SU-DHL-6 (cell line): ENCODE measurements around the gene NAV3.

Experiments used
- H2AFZ ChIP-seq: fragments of 200-600 bp; sonication (generic); 2 replicates; pipeline ENCODE4 v1.6.1; 2014; ENCODE audit warnings: low read depth, mild to moderate bottlenecking, moderate library complexity, mixed read lengths, antibody characterized with exemption, low read length; ENCODE audit not compliant: severe bottlenecking
- H3F3A ChIP-seq: fragments of 200-600 bp; shearing (Covaris generic); 2 replicates; pipeline ENCODE4 v1.6.0; 2016; ENCODE audit warnings: antibody characterized with exemption, mild to moderate bottlenecking; ENCODE audit not compliant: insufficient read depth
- H3K27ac ChIP-seq: fragments of 200-600 bp; sonication (generic); 2 replicates; pipeline ENCODE4 v1.5.1; 2016; ENCODE audit warnings: low read depth, mild to moderate bottlenecking, low read length, moderate library complexity, mixed read lengths
- H3K27me3 ChIP-seq: fragments of 200-600 bp; sonication (generic), shearing (Covaris generic); 2 replicates; pipeline ENCODE4 v1.6.0; 2014; ENCODE audit warnings: mild to moderate bottlenecking, low read length
- H3K36me3 ChIP-seq: fragments of 200-600 bp; sonication (generic); 2 replicates; pipeline ENCODE4 v1.6.1; 2014; ENCODE audit warnings: mild to moderate bottlenecking, low read length, mixed read lengths
- H3K4me2 ChIP-seq: fragments of 300-600, 200-600 bp; shearing (Covaris generic), sonication (generic); 2 replicates; pipeline ENCODE4 v1.6.0; 2014; ENCODE audit warnings: low read length, low read depth, mild to moderate bottlenecking; ENCODE audit not compliant: poor library complexity, severe bottlenecking
- H3K4me3 ChIP-seq: fragments of 200-600 bp; sonication (generic); 2 replicates; pipeline ENCODE4 v1.5.1; 2014; ENCODE audit warnings: antibody characterized with exemption, low read length, mild to moderate bottlenecking, mixed read lengths; ENCODE audit not compliant: insufficient read depth, poor library complexity, severe bottlenecking
- H3K79me2 ChIP-seq: fragments of 200-600 bp; sonication (generic); 2 replicates; pipeline ENCODE4 v1.6.1; 2014; ENCODE audit warnings: mild to moderate bottlenecking, low read length, moderate library complexity; ENCODE audit not compliant: insufficient read depth
- H3K9ac ChIP-seq: fragments of 200-600 bp; sonication (generic); 2 replicates; pipeline ENCODE4 v1.7.0; 2014; ENCODE audit warnings: mild to moderate bottlenecking, low read length
- H3K9me2 ChIP-seq: fragments of 200-600 bp; sonication (generic); replicated peaks from 2 replicates; pipeline ENCODE4 v1.6.1; 2014; ENCODE audit warnings: low read length; ENCODE audit not compliant: insufficient read depth
- H3K9me3 ChIP-seq: fragments of 200-600 bp; sonication (generic); 2 replicates; pipeline ENCODE4 v1.6.1; 2014; ENCODE audit warnings: low read length, mixed read lengths; ENCODE audit not compliant: insufficient read depth
- H4K20me1 ChIP-seq: fragments of 200-600 bp; sonication (generic); 2 replicates; pipeline ENCODE4 v1.6.1; 2014; ENCODE audit warnings: low read depth, mild to moderate bottlenecking, antibody characterized with exemption, low read length, moderate library complexity, mixed read lengths
- EZH2phosphoT487 ChIP-seq: fragments of 200-600 bp; sonication (generic), shearing (Covaris generic); conservative IDR thresholded peaks from 2 replicates; pipeline ENCODE4 v1.6.1; 2018; ENCODE audit warnings: mild to moderate bottlenecking, antibody characterized with exemption, low read length, moderate library complexity, mixed read lengths
- TF ChIP-seq, protein P1 (sequence below): fragments of 200-600 bp; sonication (generic); IDR thresholded peaks from one replicate; pipeline ENCODE4 v1.5.1; 2017; ENCODE audit warnings: antibody characterized with exemption, mild to moderate bottlenecking, low read length, moderate library complexity; ENCODE audit not compliant: insufficient read depth, poor library complexity, severe bottlenecking

NAV3 gene

DNA sequence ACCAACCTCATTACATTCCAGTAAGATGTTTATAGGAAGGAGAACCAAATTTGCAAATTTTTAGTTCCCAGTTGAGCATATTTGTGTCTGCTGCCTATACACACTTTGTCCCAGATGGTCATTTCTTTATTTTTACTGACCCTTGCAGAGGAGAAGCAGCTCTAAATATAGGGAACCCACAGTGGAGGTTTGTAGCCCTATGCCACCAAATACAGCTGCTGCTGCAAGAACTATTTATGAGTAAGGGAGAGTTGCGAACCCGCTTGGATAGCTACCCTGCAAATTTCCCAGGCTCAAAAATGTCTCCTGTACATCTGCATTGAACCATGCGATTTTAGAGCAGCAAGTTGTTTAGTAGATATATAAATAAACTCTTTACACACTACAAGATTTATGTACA lies 48.2 kb downstream of the NAV3 start:
- H3K9me3 ChIP-seq = no peaks in the 10 kb centered on the region
- TF ChIP-seq, protein P1, sequence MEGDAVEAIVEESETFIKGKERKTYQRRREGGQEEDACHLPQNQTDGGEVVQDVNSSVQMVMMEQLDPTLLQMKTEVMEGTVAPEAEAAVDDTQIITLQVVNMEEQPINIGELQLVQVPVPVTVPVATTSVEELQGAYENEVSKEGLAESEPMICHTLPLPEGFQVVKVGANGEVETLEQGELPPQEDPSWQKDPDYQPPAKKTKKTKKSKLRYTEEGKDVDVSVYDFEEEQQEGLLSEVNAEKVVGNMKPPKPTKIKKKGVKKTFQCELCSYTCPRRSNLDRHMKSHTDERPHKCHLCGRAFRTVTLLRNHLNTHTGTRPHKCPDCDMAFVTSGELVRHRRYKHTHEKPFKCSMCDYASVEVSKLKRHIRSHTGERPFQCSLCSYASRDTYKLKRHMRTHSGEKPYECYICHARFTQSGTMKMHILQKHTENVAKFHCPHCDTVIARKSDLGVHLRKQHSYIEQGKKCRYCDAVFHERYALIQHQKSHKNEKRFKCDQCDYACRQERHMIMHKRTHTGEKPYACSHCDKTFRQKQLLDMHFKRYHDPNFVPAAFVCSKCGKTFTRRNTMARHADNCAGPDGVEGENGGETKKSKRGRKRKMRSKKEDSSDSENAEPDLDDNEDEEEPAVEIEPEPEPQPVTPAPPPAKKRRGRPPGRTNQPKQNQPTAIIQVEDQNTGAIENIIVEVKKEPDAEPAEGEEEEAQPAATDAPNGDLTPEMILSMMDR = no peak
- no peak for TF ChIP-seq EZH2phosphoT487
- H3K9me2 ChIP-seq = no peaks in the 10 kb centered on the region
- no peak overlapping the region for H3K27ac ChIP-seq
- H3F3A ChIP-seq = no peaks in the 10 kb centered on the region
- H3K9ac ChIP-seq = no peak overlapping the region
- no peaks in the 10 kb centered on the region for H4K20me1 ChIP-seq
- H3K79me2 ChIP-seq = no peaks in the 10 kb centered on the region
- H3K4me2 ChIP-seq = no peak overlapping the region
- no peaks in the 10 kb centered on the region for H3K36me3 ChIP-seq
- H3K27me3 ChIP-seq = no peaks in the 10 kb centered on the region
- no peak overlapping the region for H3K4me3 ChIP-seq
- no peak overlapping the region for H2AFZ ChIP-seq

DNA sequence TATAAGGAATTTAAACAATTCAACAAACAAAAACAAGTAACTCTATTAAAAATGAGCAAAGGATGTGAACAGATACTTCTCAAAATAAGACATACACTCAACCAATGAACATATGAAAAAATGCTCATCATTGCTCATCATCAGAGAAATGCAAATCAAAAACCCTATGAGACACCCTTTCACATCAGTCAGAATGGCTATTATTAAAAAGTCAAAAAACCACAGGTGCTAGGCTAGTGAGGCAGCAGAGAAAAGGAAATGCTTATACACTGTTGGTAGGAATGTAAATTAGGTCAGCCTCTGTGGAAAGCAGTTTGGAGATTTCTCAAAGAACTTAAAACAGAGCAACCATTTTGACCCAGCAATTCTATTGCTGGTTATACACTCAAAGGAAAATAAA lies 52.0 kb downstream of the NAV3 start:
- no peaks in the 10 kb centered on the region for H3K79me2 ChIP-seq
- no peaks in the 10 kb centered on the region for H3K27me3 ChIP-seq
- no peak overlapping the region for H2AFZ ChIP-seq
- H3F3A ChIP-seq = no peaks in the 10 kb centered on the region
- no peak overlapping the region for H3K9ac ChIP-seq
- H3K4me2 ChIP-seq = no peak overlapping the region
- H3K9me3 ChIP-seq = no peaks in the 10 kb centered on the region
- H3K27ac ChIP-seq = no peak overlapping the region
- no peaks in the 10 kb centered on the region for H3K36me3 ChIP-seq
- H4K20me1 ChIP-seq = no peaks in the 10 kb centered on the region
- H3K4me3 ChIP-seq = no peak overlapping the region
- TF ChIP-seq, protein P1 = no peak
- no peak for TF ChIP-seq EZH2phosphoT487
- H3K9me2 ChIP-seq = no peaks in the 10 kb centered on the region

DNA sequence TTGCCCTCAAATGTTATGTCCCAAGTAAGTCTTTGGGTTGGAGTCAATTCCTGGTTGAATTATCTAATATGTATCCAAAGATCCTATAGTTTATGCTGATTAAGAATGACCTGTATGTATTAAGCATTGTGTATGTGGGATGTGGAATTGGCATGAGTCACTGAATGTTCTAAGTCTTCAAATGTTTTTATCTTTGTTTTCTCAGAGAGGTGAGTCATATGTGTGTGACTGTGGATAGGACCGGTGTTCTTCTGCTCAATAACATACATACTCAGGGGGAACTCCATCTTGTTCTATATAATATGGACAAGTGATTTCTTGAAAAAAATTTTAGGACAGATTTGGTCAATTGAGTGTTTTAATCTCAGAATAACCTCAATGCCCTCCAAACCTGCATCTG lies 57.9 kb downstream of the NAV3 start:
- no peak overlapping the region for H3K27ac ChIP-seq
- no peaks in the 10 kb centered on the region for H3K9me3 ChIP-seq
- no peaks in the 10 kb centered on the region for H3K27me3 ChIP-seq
- H2AFZ ChIP-seq = no peak overlapping the region
- H3K9ac ChIP-seq = no peak overlapping the region
- TF ChIP-seq, protein P1 = no peak
- TF ChIP-seq EZH2phosphoT487 = no peak
- H3K36me3 ChIP-seq = no peaks in the 10 kb centered on the region
- H3F3A ChIP-seq = no peaks in the 10 kb centered on the region
- H3K79me2 ChIP-seq = no peaks in the 10 kb centered on the region
- H4K20me1 ChIP-seq = no peaks in the 10 kb centered on the region
- no peaks in the 10 kb centered on the region for H3K9me2 ChIP-seq
- no peak overlapping the region for H3K4me2 ChIP-seq
- H3K4me3 ChIP-seq = no peak overlapping the region

DNA sequence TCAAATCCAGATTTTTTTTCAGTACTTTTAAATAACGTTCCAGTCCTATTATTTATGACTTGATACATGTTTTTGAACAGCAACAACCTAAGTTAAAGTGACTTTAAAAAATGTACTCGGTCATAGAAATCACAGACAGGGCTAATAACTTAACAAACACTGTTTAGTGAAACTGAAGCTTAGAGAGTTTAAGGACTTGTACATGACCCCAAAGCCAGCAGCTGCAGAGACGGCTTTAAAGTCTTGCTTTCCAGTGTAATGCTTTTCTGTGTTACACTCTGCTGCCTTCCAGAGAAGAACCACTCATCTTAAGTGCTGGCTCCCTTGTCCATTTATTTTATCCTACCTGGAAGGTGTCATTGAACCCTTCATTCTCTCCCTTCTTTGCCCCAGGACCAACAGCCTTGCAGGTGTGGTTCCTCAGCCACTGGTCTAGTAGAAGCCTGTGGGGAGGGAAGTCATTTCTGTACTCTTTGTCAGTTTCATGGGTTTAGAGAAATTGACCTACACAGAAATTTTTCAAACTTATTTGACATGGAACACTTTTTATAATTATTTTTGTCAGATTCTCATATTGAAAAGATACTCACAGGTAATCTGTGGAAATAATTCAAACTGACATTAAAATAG lies 60.9 kb downstream of the NAV3 start:
- no peak for TF ChIP-seq EZH2phosphoT487
- TF ChIP-seq, protein P1 = no peak
- Histone ChIP-seq H3K9me3 (no peaks in the 10 kb centered on the region), H3K9ac (no peak overlapping the region), H3K9me2 (no peaks in the 10 kb centered on the region), H3K36me3 (no peaks in the 10 kb centered on the region), H3K27ac (no peak overlapping the region), H3K27me3 (no peaks in the 10 kb centered on the region), H4K20me1 (no peaks in the 10 kb centered on the region), H3F3A (no peaks in the 10 kb centered on the region), H3K4me3 (no peak overlapping the region), H3K4me2 (no peak overlapping the region), H2AFZ (no peak overlapping the region), H3K79me2 (no peaks in the 10 kb centered on the region)
